Activated T-helper 17 cell treated with anti-CD3 and anti-CD28 coated beads, Interleukin-2, amount 50 U/mL, for 72 hours (primary cell): ENCODE measurements around the gene DYNC1LI1. TPM values are rescaled to one million over a fixed set of nuclear protein-coding genes. Genes with fewer than 3 reads are reported as not detected.
"Not testable (repeated sequence)": the region's sequence is repeated elsewhere in the genome, so short reads cannot be mapped to it uniquely, and the experiment has no call there.

Source experiments
- ATAC-seq: fragments of 150-1000 bp; cut with Tn5 transposase; replicated peaks from 2 replicates; pipeline ENCODE4 v1.10.0; 2021; ENCODE audit warnings: mild to moderate bottlenecking, moderate library complexity
- H3K27ac Mint-ChIP-seq: one replicate; pipeline ENCODE4 v1.8.0; 2022; ENCODE audit warnings: mixed read lengths
- H3K27me3 Mint-ChIP-seq: one replicate; pipeline ENCODE4 v1.8.0; 2022; ENCODE audit warnings: mixed read lengths
- H3K36me3 Mint-ChIP-seq: one replicate; pipeline ENCODE4 v1.8.0; 2022; ENCODE audit warnings: low read depth, mild to moderate bottlenecking, mixed read lengths
- H3K4me1 Mint-ChIP-seq: one replicate; pipeline ENCODE4 v1.8.0; 2022; ENCODE audit warnings: mixed read lengths
- H3K4me3 Mint-ChIP-seq: one replicate; pipeline ENCODE4 v1.8.0; 2022; ENCODE audit warnings: mild to moderate bottlenecking, mixed read lengths
- H3K9me3 Mint-ChIP-seq: one replicate; pipeline ENCODE4 v1.8.0; 2022; ENCODE audit warnings: mixed read lengths
- total RNA-seq, 2 donors: library from RNA; stranded (reverse); gene quantifications; one replicate each; pipeline ENCODE4 v1.2.3, GENCODE V29; 2022

Gene DYNC1LI1
- total RNA-seq, 2 donors from 2014 or later = 21.3 to 35.9 TPM

DNA sequence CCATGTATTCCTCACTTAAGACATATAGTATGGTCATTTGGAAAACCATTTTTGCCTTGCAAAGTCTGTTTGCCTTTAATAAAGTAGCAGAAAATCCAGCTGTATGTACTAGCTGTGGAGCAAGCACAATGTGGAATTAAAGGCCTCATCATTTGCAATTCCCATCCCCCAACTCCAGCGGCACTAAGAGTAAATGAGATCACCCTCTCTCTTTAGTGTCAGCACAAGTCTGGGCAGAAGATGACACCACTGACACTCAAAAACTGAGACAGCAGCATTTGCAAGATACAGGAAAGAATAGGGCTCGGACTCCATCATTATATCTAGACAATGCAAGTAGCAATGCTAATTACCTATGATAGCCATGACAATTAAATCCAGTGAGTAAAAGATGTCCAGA lies 24.7 kb upstream of the DYNC1LI1 start:
- no peaks in the 10 kb centered on the region for H3K36me3 Mint-ChIP-seq
- no peak for ATAC-seq
- H3K9me3 Mint-ChIP-seq = no peaks in the 10 kb centered on the region
- no peak overlapping the region for H3K4me3 Mint-ChIP-seq
- no peaks in the 10 kb centered on the region for H3K4me1 Mint-ChIP-seq
- no peak overlapping the region for H3K27ac Mint-ChIP-seq
- H3K27me3 Mint-ChIP-seq = peaks cover 17% of the 10 kb centered on the region

- no peak overlapping the region for H3K4me3 Mint-ChIP-seq
- ATAC-seq = no peak
- no peaks in the 10 kb centered on the region for H3K4me1 Mint-ChIP-seq
- no peak overlapping the region for H3K27ac Mint-ChIP-seq
- no peaks in the 10 kb centered on the region for H3K9me3 Mint-ChIP-seq
- no peaks in the 10 kb centered on the region for H3K36me3 Mint-ChIP-seq
- peaks cover 17% of the 10 kb centered on the region for H3K27me3 Mint-ChIP-seq
These were observed 23.4 kb upstream of the DYNC1LI1 start for GRCh38 chr3:32593903-32594525.

GRCh38 chr3:32592696-32593353 lies 22.2 kb upstream of the DYNC1LI1 start:
- Mint-ChIP-seq H3K4me3 (no peak overlapping the region), H3K27me3 (peaks cover 14% of the 10 kb centered on the region), H3K36me3 (no peaks in the 10 kb centered on the region), H3K27ac (no peak overlapping the region), H3K4me1 (no peaks in the 10 kb centered on the region), H3K9me3 (no peaks in the 10 kb centered on the region)
- no peak for ATAC-seq

DNA sequence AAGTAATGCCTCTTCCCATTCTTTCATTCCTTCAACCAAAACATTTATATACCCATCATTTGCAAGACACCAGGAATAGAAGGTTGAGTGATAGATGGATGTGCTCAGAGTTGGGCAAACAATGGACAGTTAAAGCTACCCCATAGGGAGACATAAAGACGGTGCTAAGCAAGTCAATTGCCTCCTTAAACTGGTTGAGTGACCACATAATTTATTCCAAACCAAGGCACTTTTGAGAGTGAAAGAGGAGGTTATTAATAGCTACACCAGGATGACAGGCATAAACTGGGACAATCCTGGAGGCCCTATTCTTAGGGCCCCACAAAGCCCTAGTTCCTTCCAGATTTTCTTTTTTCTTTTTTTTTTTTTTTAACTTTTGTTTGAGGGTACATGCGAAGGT lies 21.4 kb upstream of the DYNC1LI1 start:
- Mint-ChIP-seq H3K4me3 (no peak overlapping the region), H3K27me3 (peaks cover 11% of the 10 kb centered on the region), H3K4me1 (no peaks in the 10 kb centered on the region), H3K36me3 (no peaks in the 10 kb centered on the region), H3K27ac (no peak overlapping the region), H3K9me3 (no peaks in the 10 kb centered on the region)
- ATAC-seq = no peak

DNA sequence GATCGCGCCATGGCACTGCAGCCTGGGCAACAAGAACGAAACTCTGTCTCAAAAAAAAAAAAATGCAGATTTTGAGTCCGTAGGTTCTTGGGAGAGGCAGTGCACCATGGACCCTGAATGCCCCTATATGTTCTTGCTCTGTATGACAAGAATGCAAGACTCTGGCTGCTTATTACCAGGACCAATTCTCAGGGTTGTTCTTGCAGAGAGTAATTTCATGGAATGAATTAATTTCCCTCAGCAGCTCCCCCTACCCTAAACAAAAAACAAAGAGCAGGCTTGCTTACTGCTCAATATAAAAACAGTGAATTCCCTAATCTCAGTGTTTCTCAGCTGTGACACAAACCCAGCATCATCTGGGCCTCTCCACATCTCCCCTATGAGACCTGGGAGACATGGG lies 20.5 kb upstream of the DYNC1LI1 start:
- Mint-ChIP-seq H3K27me3 (peaks cover 7% of the 10 kb centered on the region), H3K4me1 (no peaks in the 10 kb centered on the region), H3K9me3 (no peaks in the 10 kb centered on the region), H3K27ac (no peak overlapping the region), H3K4me3 (no peak overlapping the region), H3K36me3 (no peaks in the 10 kb centered on the region)
- ATAC-seq = no peak

DNA sequence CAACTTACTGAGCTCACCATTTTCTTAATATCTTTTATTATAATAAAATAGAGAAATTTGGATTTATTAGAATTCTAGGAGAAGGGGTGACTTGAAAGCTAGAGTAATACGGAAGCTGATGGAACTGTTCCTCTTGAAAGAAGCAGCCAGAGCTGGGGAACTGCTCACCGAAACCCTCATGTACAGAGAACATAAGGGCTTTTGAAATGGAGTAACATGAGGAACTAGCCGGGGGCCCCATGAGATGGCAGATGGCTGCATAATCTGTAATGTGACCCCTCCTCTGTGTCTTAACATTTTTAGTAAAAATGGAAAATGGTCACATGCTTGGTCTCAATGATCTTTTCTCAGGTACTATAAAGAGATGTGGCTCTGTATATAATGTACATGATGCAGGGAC lies 15.7 kb upstream of the DYNC1LI1 start:
- no peaks in the 10 kb centered on the region for H3K9me3 Mint-ChIP-seq
- no peak for ATAC-seq
- no peaks in the 10 kb centered on the region for H3K27me3 Mint-ChIP-seq
- H3K4me1 Mint-ChIP-seq = no peaks in the 10 kb centered on the region
- no peak overlapping the region for H3K27ac Mint-ChIP-seq
- H3K4me3 Mint-ChIP-seq = no peak overlapping the region
- H3K36me3 Mint-ChIP-seq = no peaks in the 10 kb centered on the region

- no peak overlapping the region for H3K4me3 Mint-ChIP-seq
- H3K9me3 Mint-ChIP-seq = no peaks in the 10 kb centered on the region
- no peaks in the 10 kb centered on the region for H3K27me3 Mint-ChIP-seq
- H3K27ac Mint-ChIP-seq = no peak overlapping the region
- no peaks in the 10 kb centered on the region for H3K36me3 Mint-ChIP-seq
- no peak for ATAC-seq
- no peaks in the 10 kb centered on the region for H3K4me1 Mint-ChIP-seq
These were observed 14.0 kb upstream of the DYNC1LI1 start for GRCh38 chr3:32584660-32585059.

DNA sequence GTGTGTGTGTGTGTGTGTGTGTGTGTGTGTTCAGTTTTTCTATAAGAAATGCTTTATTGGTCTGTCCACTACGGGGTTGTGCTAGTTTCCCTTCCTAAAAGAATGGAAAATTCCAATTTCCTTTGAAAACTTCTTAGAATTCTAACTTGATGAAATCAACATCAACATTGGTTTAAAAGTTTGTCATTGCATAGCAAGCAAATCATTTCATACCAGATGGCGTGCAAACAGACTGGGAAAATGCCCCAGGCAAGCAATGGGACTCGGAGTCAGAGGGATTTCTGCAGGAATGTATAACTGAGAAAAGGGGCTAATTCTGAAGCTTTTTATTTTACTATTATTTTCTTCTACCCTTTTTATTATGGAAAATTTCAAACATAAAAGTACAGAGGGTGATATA lies 13.1 kb upstream of the DYNC1LI1 start:
- ATAC-seq = no peak
- Mint-ChIP-seq H3K4me1 (no peaks in the 10 kb centered on the region), H3K27ac (no peak overlapping the region), H3K9me3 (no peaks in the 10 kb centered on the region), H3K4me3 (no peak overlapping the region), H3K36me3 (no peaks in the 10 kb centered on the region), H3K27me3 (no peaks in the 10 kb centered on the region)

DNA sequence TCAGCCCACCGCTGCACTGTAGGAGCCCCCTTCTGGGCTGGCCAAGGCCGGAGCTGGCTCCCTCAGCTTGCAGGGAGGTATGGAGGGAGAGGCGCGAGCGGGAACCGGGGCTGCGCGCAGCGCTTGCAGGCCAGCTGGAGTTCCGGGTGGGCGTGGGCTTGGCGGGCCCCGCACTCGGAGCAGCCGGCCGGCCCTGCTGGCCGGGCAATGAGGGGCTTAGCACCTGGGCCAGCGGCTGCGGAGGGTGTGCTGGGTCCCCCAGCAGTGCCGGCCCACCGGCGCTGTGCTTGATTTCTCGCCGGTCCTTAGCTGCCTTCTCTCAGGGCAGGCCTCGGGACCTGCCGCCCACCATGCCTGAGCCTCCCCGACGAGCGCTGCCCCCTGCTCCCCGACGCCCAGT lies 8.0 kb upstream of the DYNC1LI1 start:
- H3K36me3 Mint-ChIP-seq, H3K27ac Mint-ChIP-seq, H3K4me3 Mint-ChIP-seq, H3K4me1 Mint-ChIP-seq, ATAC-seq, H3K27me3 Mint-ChIP-seq, H3K9me3 Mint-ChIP-seq: not testable (repeated sequence)

GRCh38 chr3:32577581-32578556 lies 7.2 kb upstream of the DYNC1LI1 start:
- peak; percentile 79 for ATAC-seq
- Mint-ChIP-seq H3K9me3 (no peaks in the 10 kb centered on the region), H3K4me3 (peak overlapping the region; percentile 73), H3K36me3 (no peaks in the 10 kb centered on the region), H3K27me3 (no peaks in the 10 kb centered on the region), H3K4me1 (peaks cover 6% of the 10 kb centered on the region), H3K27ac (peak overlapping the region; percentile 66)

- peak overlapping the region; percentile 66 for H3K27ac Mint-ChIP-seq
- peak overlapping the region; percentile 73 for H3K4me3 Mint-ChIP-seq
- no peak for ATAC-seq
- H3K4me1 Mint-ChIP-seq = peaks cover 6% of the 10 kb centered on the region
- H3K9me3 Mint-ChIP-seq = no peaks in the 10 kb centered on the region
- H3K27me3 Mint-ChIP-seq = no peaks in the 10 kb centered on the region
- no peaks in the 10 kb centered on the region for H3K36me3 Mint-ChIP-seq
These were observed 6.5 kb upstream of the DYNC1LI1 start for GRCh38 chr3:32577174-32577573.

DNA sequence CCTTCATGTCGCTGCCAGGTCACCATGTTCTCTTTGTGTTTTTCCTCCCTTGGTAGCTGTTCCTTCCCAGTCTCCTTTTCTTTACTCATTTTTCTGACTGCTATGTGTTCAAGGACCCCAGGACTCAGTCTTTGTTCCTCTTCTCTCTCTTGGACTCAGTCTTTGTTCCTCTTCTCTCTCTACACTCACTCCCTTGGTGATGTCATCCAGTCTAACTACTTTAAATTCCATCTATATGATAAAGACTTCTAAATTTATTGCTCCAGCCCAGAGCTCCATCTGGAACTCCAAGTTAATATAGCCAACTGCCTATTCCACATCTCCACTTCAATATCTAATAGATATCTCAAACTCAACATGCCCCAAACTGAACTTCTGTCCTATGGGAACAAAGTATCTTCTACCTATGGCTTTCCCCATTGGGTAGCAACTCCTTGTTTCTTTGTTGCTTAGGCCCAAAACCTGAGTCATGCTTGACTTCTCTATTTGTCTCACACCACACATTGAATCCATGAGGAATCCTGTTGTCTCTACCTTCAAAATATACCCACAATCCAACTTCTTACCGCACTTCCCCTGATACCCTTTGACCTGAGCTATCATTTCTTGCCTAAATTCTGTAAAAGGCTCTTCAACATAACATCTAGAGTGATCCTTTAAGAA lies 4.9 kb upstream of the DYNC1LI1 start:
- H3K36me3 Mint-ChIP-seq = no peaks in the 10 kb centered on the region
- no peak overlapping the region for H3K4me3 Mint-ChIP-seq
- peaks cover 6% of the 10 kb centered on the region for H3K4me1 Mint-ChIP-seq
- H3K9me3 Mint-ChIP-seq = no peaks in the 10 kb centered on the region
- ATAC-seq = no peak
- H3K27ac Mint-ChIP-seq = no peak overlapping the region
- H3K27me3 Mint-ChIP-seq = no peaks in the 10 kb centered on the region

GRCh38 chr3:32571192-32571485 lies 481 bp upstream of the DYNC1LI1 start:
- Mint-ChIP-seq H3K36me3 (peaks cover 9% of the 10 kb centered on the region), H3K4me3 (peak overlapping the region; percentile 95), H3K4me1 (peaks cover 9% of the 10 kb centered on the region), H3K9me3 (no peaks in the 10 kb centered on the region), H3K27me3 (no peaks in the 10 kb centered on the region), H3K27ac (peak overlapping the region; percentile 81)
- no peak for ATAC-seq

- Mint-ChIP-seq H3K27ac (peak overlapping the region; percentile 81), H3K27me3 (no peaks in the 10 kb centered on the region), H3K4me1 (peaks cover 9% of the 10 kb centered on the region), H3K36me3 (peaks cover 12% of the 10 kb centered on the region), H3K4me3 (peak overlapping the region; percentile 95), H3K9me3 (no peaks in the 10 kb centered on the region)
- peak; percentile 61 for ATAC-seq
These were observed 878 bp downstream of the DYNC1LI1 start for GRCh38 chr3:32569540-32570420.
